ENCODE data around the gene DNM3. TPM values are rescaled to one million over a fixed set of nuclear protein-coding genes. Genes with fewer than 3 reads are reported as not detected.

DNM3 gene
- total and polyA plus RNA-seq, 2 donors (not counting 3 experiments of a cell fraction or from before 2014, with no cell fraction given), result 1.4 to 2.5 TPM

GRCh38 chr1:172162236-172162635, 320.9 kb downstream of the DNM3 start:
- POLR2A ChIA-PET, result no interaction called here

More at GRCh38 chr1:172162236-172162635, 320.9 kb downstream of the DNM3 start:
- no peak overlapping the region for H2AFZ ChIP-seq (ENCODE audit: low read depth, low read length)
- H3K4me3 ChIP-seq (replicated peaks in 1 of 3; ENCODE audit: insufficient read depth in 1 of 3, low read depth in 1 of 3, low read length in 3 of 3), result no peak overlapping the region
- H3K27ac ChIP-seq (ENCODE audit: insufficient read depth, low read depth, low read length), result no peak overlapping the region
- TF ChIP-seq JUN (IDR thresholded peaks at IDR 0.05; ENCODE audit: borderline replicate concordance, insufficient read depth, insufficient read length, low read depth) (no peak), MAX (IDR thresholded peaks at IDR 0.05; ENCODE audit: insufficient read depth, insufficient read length) (no peak), FOS (IDR thresholded peaks at IDR 0.05; ENCODE audit: borderline replicate concordance, insufficient read depth, low read length) (no peak), MYC (IDR thresholded peaks at IDR 0.05; ENCODE audit: low read depth, low read length) (no peak), POLR2A (IDR thresholded peaks at IDR 0.05; ENCODE audit: low read depth, low read length) (no peak), EZH2 (IDR thresholded peaks at IDR 0.05; ENCODE audit: borderline replicate concordance, low read depth, low read length, severe bottlenecking) (no peak), GATA2 (IDR thresholded peaks at IDR 0.05; ENCODE audit: insufficient read depth, insufficient read length, low read depth, low read length) (no peak), CTCF (IDR thresholded peaks at IDR 0.05; ENCODE audit: extremely low read depth in 1 of 2, insufficient read depth in 1 of 2, low read depth in 1 of 2, low read length in 2 of 2) (no peak)
- H3K9ac ChIP-seq (replicated peaks; ENCODE audit: extremely low read depth, insufficient read depth, low read length), result no peak overlapping the region
- H3K4me2 ChIP-seq (ENCODE audit: insufficient read depth, low read length), result no peak overlapping the region
- BruUV-seq (replicated peaks), result no TSS peak
- H3K4me1 ChIP-seq (ENCODE audit: control insufficient read depth, extremely low read depth, insufficient read depth, low read length), result no peaks in the 10 kb centered on the region
- FAIRE-seq (no peak), DNase-seq (ENCODE audit: low read depth, low spot score) (no peak)
- dilution Hi-C loops (cut with MboI; ENCODE audit: extremely low pct_ligation_motif_present, low sequenced_read_pairs), result no loop called here
- CTCF ChIA-PET, result interaction anchor here (1.3 kb wide), 1 partner anchor 17 kb away, joined by 4 read pairs; no protein-coding TSS in a partner anchor
- H3K36me3 ChIP-seq (ENCODE audit: control insufficient read depth in 2 of 2, extremely low read depth in 1 of 2, insufficient read depth in 2 of 2, low read length in 2 of 2), result no peaks in the 10 kb centered on the region
- intact Hi-C loops (cut with micrococcal nuclease), result loop anchor here (2.0 kb wide), 1 partner anchor 19 kb away; no protein-coding TSS in a partner anchor
- no peaks in the 10 kb centered on the region for H4K20me1 ChIP-seq (replicated peaks; ENCODE audit: control insufficient read depth, extremely low read depth, insufficient read depth, low read length)
- H3K9me3 ChIP-seq (replicated peaks; ENCODE audit: control insufficient read depth, insufficient read depth, low read length), result no peaks in the 10 kb centered on the region
- no peaks in the 10 kb centered on the region for H3K9me1 ChIP-seq (replicated peaks; ENCODE audit: control insufficient read depth, extremely low read depth, insufficient read depth, low read length)
- H3K27me3 ChIP-seq (ENCODE audit: control insufficient read depth in 2 of 2, insufficient read depth in 2 of 2, low read length in 2 of 2), result no peaks in the 10 kb centered on the region
- no peaks in the 10 kb centered on the region for H3K79me2 ChIP-seq (ENCODE audit: control insufficient read depth, insufficient read depth, low read length)
